ENCODE measurements around the gene DTWD2.
"Not testable (repeated sequence)": the region's sequence is repeated elsewhere in the genome, so short reads cannot be mapped to it uniquely, and the experiment has no call there.

Gene DTWD2

GRCh38 chr5:118996098-118996497, 7.8 kb upstream of the DTWD2 start:
- DNase-seq (ENCODE audit: low spot score), result no peak

DNA sequence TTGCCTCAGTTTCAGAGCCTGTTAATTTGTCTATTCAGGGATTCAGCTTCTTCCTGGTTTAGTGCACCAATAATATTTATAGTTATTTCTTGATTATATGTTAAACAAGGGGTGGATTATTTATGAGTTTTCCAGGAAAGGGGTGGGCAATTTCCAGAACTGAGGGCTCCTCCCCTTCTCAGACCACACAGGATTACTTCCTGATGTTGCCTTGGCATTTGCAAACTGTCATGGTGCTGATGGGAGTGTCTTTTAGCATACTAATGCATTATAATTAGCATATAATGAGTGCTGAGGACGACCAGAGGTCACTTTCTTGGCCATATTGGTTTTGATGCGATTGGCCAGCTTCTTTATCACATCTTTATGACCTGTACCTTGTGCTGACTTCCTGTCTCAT, 6.2 kb upstream of the DTWD2 start:
- no peak for DNase-seq (ENCODE audit: low spot score)

DNA sequence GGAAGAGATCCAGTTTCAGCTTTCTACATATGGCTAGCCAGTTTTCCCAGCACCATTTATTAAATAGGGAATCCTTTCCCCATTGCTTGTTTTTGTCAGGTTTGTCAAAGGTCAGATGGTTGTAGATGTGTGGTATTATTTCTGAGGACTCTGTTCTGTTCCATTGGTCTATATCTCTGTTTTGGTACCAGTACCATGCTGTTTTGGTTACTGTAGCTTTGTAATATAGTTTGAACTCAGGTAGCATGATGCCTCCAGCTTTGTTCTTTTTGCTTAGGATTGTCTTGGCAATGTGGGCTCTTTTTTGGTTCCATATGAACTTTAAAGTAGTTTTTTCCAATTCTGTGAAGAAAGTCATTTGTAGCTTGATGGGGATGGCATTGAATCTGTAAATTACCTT, 4.8 kb upstream of the DTWD2 start:
- not testable (repeated sequence) for DNase-seq (ENCODE audit: low spot score)

DNA sequence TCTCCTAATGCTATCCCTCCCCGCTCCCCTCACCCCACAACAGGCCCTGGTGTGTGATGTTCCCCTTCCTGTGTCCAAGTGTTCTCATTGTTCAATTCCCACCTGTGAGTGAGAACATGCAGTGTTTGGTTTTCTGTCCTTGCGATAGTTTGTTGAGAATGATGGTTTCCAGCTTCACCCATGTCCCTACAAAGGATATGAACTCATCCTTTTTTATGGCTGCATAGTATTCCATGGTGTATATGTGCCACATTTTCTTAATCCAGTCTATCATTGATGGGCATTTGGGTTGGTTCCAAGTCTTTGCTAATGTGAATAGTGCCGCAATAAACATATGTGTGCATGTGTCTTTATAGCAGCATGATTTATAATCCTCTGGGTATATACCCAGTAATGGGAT, 3.7 kb upstream of the DTWD2 start:
- DNase-seq (ENCODE audit: low spot score), result not testable (repeated sequence)

GRCh38 chr5:118990582-118990981, 2.2 kb upstream of the DTWD2 start:
- no peak for DNase-seq (ENCODE audit: low spot score)

DNA sequence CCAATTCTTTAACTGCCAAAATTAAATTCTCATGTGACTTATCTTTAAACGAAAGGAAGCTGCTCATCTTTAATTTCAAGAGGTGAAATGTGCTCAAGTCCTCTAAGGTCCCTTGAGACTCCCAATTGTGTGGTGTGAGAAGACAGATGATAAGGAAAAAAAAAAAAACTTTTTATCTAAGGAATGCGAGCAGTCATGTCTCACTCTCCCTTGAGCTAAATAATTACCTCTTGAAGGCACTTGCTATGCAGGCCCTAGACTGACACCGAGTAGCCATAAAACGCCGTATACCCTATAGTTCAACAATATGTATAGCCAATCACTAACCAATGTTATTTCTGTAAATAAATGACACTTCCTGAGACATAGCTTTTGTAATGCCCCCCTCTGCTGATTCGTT, 1.5 kb upstream of the DTWD2 start:
- no peak for DNase-seq (ENCODE audit: low spot score)

DNA sequence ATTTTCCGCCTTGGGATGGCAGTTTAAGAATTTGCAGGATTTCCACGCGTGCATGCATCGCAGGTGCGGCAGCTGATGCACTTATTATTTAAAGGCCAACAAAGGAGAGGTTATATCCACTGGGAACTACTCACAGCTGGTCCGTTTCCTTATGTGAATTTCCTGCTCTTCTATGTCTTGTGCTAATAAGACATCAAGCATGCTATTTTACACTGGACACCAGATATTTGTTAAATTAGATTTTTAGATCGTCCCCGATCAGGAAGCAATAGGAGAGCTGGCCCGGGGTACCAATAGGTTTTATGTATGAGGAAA, 476 bp upstream of the DTWD2 start:
- DNase-seq (ENCODE audit: low spot score), result no peak

- DNase-seq (ENCODE audit: low spot score), result no peak
Observed at GRCh38 chr5:118984602-118985001, 3.7 kb downstream of the DTWD2 start.

DNA sequence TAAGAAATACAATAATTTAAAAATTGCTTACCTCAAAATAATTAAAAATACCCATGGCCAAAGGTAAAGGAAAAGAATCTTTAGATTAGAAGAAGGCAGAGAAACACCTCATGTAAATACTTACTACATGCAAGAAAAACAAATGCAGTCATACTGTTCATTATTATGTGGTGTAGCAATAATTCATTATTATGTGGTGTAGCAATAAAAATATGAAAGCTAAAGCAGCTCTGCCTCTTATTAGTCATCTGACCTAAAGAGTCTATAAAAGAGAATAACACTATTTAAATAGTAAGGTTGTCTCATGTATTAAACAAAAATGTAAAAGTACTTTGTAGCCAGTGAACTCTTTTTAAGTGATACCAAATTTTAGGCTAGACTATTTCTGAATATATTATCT, 6.6 kb downstream of the DTWD2 start:
- no peak for DNase-seq (ENCODE audit: low spot score)

DNA sequence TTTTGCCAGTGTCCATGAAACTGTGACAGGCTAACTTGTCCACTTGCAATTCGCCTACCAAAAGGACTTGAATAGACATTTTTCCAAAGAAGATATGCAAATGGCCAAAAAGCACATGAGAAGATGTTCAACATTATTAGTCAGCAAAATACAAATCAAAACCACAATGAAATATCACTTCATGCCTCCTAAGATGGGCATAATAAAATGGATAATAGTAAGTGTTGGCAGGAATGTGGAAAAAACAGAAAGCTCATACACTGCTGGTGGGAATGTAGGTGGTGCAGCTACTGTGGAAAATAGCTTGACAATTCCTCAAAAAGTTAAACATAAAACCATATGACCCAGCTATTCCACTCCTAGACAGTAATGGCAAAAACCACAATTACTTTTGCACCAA, 7.9 kb downstream of the DTWD2 start:
- DNase-seq (ENCODE audit: low spot score), result no peak

DNA sequence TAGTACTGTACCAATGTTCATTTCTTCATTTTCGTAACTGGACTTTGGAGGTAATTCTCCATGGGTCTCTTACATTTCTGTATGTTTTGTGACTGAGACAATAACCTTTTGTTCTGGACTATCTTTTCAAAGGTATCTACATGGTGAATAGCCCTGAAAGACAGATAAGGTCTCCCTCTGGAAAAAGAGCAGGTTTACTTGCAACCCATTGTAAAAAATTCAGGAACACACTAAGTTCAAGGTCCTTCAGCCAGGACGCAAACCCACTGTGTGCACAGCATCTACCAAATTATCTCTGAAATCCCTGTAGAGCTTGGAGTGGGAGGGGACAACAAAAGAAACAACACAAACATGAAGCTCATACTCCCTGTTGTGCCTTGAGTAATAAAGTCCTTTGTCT, 8.3 kb downstream of the DTWD2 start:
- no peak for DNase-seq (ENCODE audit: low spot score)

- not testable (repeated sequence) for DNase-seq (ENCODE audit: low spot score)
Observed at GRCh38 chr5:118973779-118974445, 14.4 kb downstream of the DTWD2 start.

- DNase-seq (ENCODE audit: low spot score), result no peak
Observed at GRCh38 chr5:118968925-118969375, 19.4 kb downstream of the DTWD2 start.

DNA sequence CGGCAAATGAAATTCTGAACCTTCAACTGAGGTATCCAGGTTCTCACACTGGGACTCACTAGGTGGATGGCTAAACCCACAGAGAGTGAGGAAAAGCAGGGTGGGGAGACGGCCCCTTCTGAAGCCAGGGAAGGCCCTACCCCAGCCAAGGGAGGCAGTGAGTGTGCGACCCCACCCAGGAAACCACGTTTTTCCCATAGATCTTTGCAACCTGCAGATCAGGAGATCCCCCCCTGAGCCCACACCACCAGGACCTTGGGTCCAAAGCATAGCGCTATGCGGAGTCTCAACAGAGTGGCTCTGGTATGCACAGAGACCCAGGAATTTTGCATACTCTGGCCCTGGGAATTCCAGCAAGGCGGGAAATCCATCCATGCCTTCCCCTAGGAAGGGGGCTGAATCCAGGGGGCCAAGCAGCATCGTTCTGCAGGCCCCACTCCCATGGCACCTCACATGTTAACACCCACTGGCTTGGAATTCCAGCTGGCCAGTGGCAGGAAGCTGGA, 19.9 kb downstream of the DTWD2 start:
- no peak for DNase-seq (ENCODE audit: low spot score)

GRCh38 chr5:118967059-118967508, 21.3 kb downstream of the DTWD2 start:
- no peak for DNase-seq (ENCODE audit: low spot score)

DNA sequence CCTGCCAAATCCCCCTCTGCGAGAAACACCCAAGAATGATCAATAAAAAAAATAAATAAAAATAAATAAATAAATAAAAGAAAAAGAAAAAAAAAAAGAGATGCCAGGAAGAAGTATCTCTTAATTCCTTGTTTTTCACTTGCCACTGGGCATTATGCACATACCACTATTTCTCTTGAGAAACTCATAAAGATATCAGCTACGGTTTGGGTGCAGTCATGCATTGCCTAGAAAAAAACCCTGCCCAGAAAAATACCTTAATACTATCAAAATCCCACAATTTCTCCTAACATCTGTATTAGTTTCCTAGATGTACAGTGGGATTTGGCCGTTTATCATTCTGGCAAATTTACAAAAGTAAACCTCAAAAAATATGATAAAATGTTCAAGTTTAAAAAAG, 22.5 kb downstream of the DTWD2 start:
- no peak for DNase-seq (ENCODE audit: low spot score)

DNA sequence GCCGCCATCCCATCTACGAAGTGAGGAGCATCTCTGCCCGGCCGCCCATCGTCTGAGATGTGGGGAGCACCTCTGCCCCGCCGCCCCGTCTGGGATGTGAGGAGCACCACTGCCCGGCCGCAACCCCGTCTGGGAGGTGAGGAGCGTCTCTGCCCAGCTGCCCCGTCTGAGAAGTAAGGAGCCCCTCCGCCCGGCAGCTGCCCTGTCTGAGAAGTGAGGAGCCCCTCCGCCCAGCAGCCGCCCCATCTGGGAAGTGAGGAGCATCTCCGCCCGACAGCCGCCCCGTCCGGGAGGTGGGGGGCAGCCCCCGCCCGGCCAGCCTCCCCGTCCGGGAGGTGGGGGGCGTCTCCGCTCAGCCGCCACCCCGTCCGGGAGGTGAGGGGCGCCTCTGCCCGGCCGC, 23.4 kb downstream of the DTWD2 start:
- not testable (repeated sequence) for DNase-seq (ENCODE audit: low spot score)

GRCh38 chr5:118964388-118964787, 24.0 kb downstream of the DTWD2 start:
- DNase-seq (ENCODE audit: low spot score), result not testable (repeated sequence)

DNA sequence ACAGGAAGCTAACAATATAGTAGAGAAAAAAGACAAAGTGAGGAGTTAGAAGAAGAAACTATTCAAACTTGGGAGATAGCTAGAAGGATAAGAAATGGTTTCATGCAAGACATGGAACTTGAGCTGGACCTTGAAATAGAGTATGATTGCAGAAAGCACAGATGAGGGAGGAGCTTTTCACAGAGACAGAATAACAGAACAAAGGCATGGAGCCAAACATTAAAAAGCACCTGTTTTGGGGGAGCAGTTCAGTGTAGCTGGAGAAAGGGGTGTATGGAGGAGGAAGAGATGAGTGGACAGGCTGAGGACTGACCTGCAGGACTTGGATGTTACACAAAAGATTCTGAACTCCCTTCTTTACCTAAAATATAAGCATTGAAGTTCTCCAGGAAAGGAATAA, 25.2 kb downstream of the DTWD2 start:
- DNase-seq (ENCODE audit: low spot score), result no peak

- no peak for DNase-seq (ENCODE audit: low spot score)
Observed at GRCh38 chr5:118960557-118960956, 27.8 kb downstream of the DTWD2 start.

- DNase-seq (ENCODE audit: low spot score), result no peak
Observed at GRCh38 chr5:118956727-118957126, 31.6 kb downstream of the DTWD2 start.

DNA sequence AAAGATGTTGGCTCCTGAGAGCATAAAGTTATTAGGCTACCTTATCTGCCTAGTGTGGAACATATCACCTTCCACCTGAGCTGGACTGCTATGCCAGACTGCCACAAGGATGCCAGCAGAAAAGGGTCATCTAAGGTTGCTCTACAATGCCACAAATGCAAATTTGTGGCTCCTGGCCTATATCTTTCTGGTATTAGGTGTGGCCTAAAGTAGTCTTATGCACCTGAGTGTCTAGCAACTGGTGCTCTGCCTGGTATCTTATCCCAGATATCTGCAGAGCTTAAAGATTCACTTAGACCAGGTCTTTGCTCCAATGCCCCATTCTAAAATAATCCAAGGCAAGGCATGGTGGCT, 34.7 kb downstream of the DTWD2 start:
- no peak for DNase-seq (ENCODE audit: low spot score)

- DNase-seq (ENCODE audit: low spot score), result no peak
Observed at GRCh38 chr5:118952992-118953651, 35.2 kb downstream of the DTWD2 start.

GRCh38 chr5:118952306-118952705, 36.0 kb downstream of the DTWD2 start:
- DNase-seq (ENCODE audit: low spot score), result not testable (repeated sequence)
